IMR-90 (cell line): ENCODE measurements around the gene MYO9A. TPM values are rescaled to one million over a fixed set of nuclear protein-coding genes. Genes with fewer than 3 reads are reported as not detected.

Experiments
- ATAC-seq: fragments of 200-7000 bp; cut with Tn5 transposase; 2 replicates; pipeline ENCODE4 v1.9.1; 2020; ENCODE audit warnings: low read depth, mild to moderate bottlenecking, moderate library complexity
- BruUV-seq: library from RNA; stranded (reverse); fragments of 400-500 nt; replicated peaks from 2 replicates; lab custom pipeline; 2021; lab: Mats Ljungman, UMichigan
- CTCF ChIA-PET: fragments of 300-600 bp; formaldehyde crosslinking; extraction: SDS; loops from one replicate; lab custom pipeline; 2021; ENCODE audit warnings: antibody characterized with exemption; lab: Yijun Ruan, JAX
- POLR2A ChIA-PET: fragments of 300-600 bp; sonication (Branson Sonifier 250); formaldehyde crosslinking; loops from one replicate; lab custom pipeline; 2022; ENCODE audit warnings: antibody characterized with exemption; ENCODE audit not compliant: unreplicated experiment; lab: Charles Lee
- DNase-seq: peaks from one replicate; pipeline ENCODE4 v3.0.0; 2013
- H2AFZ ChIP-seq: replicated peaks from 2 replicates; pipeline ENCODE3; 2013; ENCODE audit warnings: low read length, mild to moderate bottlenecking; ENCODE audit not compliant: poor library complexity
- H2AK5ac ChIP-seq: 2 replicates; pipeline ENCODE4 v1.6.1; 2013; ENCODE audit warnings: low read depth, low read length, inconsistent platforms
- H2AK9ac ChIP-seq: replicated peaks from 2 replicates; pipeline ENCODE3; 2013; ENCODE audit warnings: mild to moderate bottlenecking, low read depth, low read length, moderate library complexity; ENCODE audit not compliant: poor library complexity
- H2BK120ac ChIP-seq: 2 replicates; pipeline ENCODE4 v1.6.1; 2013; ENCODE audit warnings: low read depth, low read length, inconsistent platforms
- H2BK15ac ChIP-seq: 3 replicates; pipeline ENCODE4 v1.6.1; 2013; ENCODE audit warnings: low read depth, low read length, inconsistent platforms
- H2BK20ac ChIP-seq: 2 replicates; pipeline ENCODE4 v1.6.1; 2013; ENCODE audit warnings: low read depth, mild to moderate bottlenecking, inconsistent platforms, low read length, moderate library complexity
- H2BK5ac ChIP-seq: 2 replicates; pipeline ENCODE4 v1.6.1; 2013; ENCODE audit warnings: mild to moderate bottlenecking, low read depth, low read length, inconsistent platforms; ENCODE audit not compliant: poor library complexity, severe bottlenecking
- H3K14ac ChIP-seq: replicated peaks from 2 replicates; pipeline ENCODE4 v1.6.1; 2013; ENCODE audit warnings: low read depth, low read length, inconsistent platforms
- H3K18ac ChIP-seq: 2 replicates; pipeline ENCODE4 v1.6.1; 2013; ENCODE audit warnings: low read depth, low read length, control low read depth
- H3K23ac ChIP-seq: 2 replicates; pipeline ENCODE4 v1.6.1; 2013; ENCODE audit warnings: low read depth, low read length, inconsistent platforms
- H3K27ac ChIP-seq: 2 replicates; pipeline ENCODE4 v1.5.1; 2013; ENCODE audit warnings: mild to moderate bottlenecking, control low read depth, low read length; ENCODE audit not compliant: insufficient read depth
- H3K27me3 ChIP-seq: 2 replicates; pipeline ENCODE4 v1.6.1; 2013; ENCODE audit warnings: low read length; ENCODE audit not compliant: control insufficient read depth, insufficient read depth
- H3K36me3 ChIP-seq: 2 replicates; pipeline ENCODE4 v1.6.1; 2013; ENCODE audit warnings: low read length, mixed read lengths; ENCODE audit not compliant: control insufficient read depth, insufficient read depth
- H3K4ac ChIP-seq: 2 replicates; pipeline ENCODE4 v1.6.1; 2013; ENCODE audit warnings: low read depth, low read length, inconsistent platforms
- H3K4me1 ChIP-seq: 2 replicates; pipeline ENCODE4 v1.6.1; 2013; ENCODE audit warnings: low read length, mixed read lengths; ENCODE audit not compliant: control insufficient read depth, insufficient read depth
- H3K4me2 ChIP-seq: 2 replicates; pipeline ENCODE4 v1.6.1; 2013; ENCODE audit warnings: low read depth, mild to moderate bottlenecking, control low read depth, low read length, moderate library complexity
- H3K4me3 ChIP-seq: 2 replicates; pipeline ENCODE4 v1.5.1; 2013; ENCODE audit warnings: low read depth, mild to moderate bottlenecking, control low read depth, low read length, moderate library complexity; ENCODE audit not compliant: insufficient read depth
- H3K56ac ChIP-seq: 2 replicates; pipeline ENCODE4 v1.6.1; 2013; ENCODE audit warnings: low read length, inconsistent platforms; ENCODE audit not compliant: insufficient read depth; ENCODE audit errors: extremely low read depth
- H3K79me1 ChIP-seq, 2 experiments: 2 replicates each; pipeline ENCODE4 v1.6.1; 2013; ENCODE audit warnings: low read length in 2 of 2, inconsistent platforms in 1 of 2, low read depth in 1 of 2
- H3K9ac ChIP-seq: 2 replicates; pipeline ENCODE4 v1.6.1; 2013; ENCODE audit warnings: low read depth, low read length, control low read depth
- H3K9me1 ChIP-seq: 2 replicates; pipeline ENCODE4 v1.6.1; 2013; ENCODE audit warnings: low read length, inconsistent platforms; ENCODE audit not compliant: insufficient read depth
- H3K9me3 ChIP-seq: 2 replicates; pipeline ENCODE4 v1.6.1; 2013; ENCODE audit warnings: low read length; ENCODE audit not compliant: control insufficient read depth, insufficient read depth
- H4K20me1 ChIP-seq: 2 replicates; pipeline ENCODE4 v1.6.1; 2013; ENCODE audit warnings: low read length, inconsistent platforms; ENCODE audit not compliant: insufficient read depth
- H4K5ac ChIP-seq: 2 replicates; pipeline ENCODE4 v1.6.1; 2013; ENCODE audit warnings: mild to moderate bottlenecking, low read depth, low read length, control low read depth
- H4K8ac ChIP-seq, 2 experiments: 2 replicates each; pipeline ENCODE4 v1.6.1; 2013; ENCODE audit warnings: low read depth in 2 of 2, low read length in 2 of 2, control low read depth in 1 of 2, inconsistent platforms in 1 of 2
- H4K91ac ChIP-seq: 2 replicates; pipeline ENCODE4 v1.6.1; 2013; ENCODE audit warnings: low read depth, low read length, inconsistent platforms; ENCODE audit not compliant: insufficient read depth
- BHLHE40 ChIP-seq: fragments of 150-350 bp; IDR thresholded peaks from 2 replicates; pipeline ENCODE4 v1.6.1; 2016; ENCODE audit warnings: mild to moderate bottlenecking, low read depth, low read length
- CEBPB ChIP-seq: IDR thresholded peaks from 2 replicates; pipeline ENCODE4 v1.6.1; 2012; ENCODE audit warnings: low read depth, low read length, improper control_type of control experiment
- CHD1 ChIP-seq: IDR thresholded peaks from 2 replicates; pipeline ENCODE4 v1.6.1; 2012; ENCODE audit warnings: low read depth, low read length, improper control_type of control experiment
- CTCF ChIP-seq: conservative IDR thresholded peaks from 2 replicates; pipeline ENCODE4 v1.5.1; 2012; ENCODE audit warnings: mild to moderate bottlenecking, low read depth, low read length, improper control_type of control experiment
- ELK1 ChIP-seq: fragments of 150-350 bp; IDR thresholded peaks from 2 replicates; pipeline ENCODE4 v1.6.1; 2016; ENCODE audit warnings: low read depth, mild to moderate bottlenecking, low read length, moderate library complexity, borderline replicate concordance
- FOS ChIP-seq: fragments of 150-350 bp; IDR thresholded peaks from 2 replicates; pipeline ENCODE4 v1.6.1; 2016; ENCODE audit warnings: low read depth, low read length
- MAFK ChIP-seq: IDR thresholded peaks from 2 replicates; pipeline ENCODE4 v1.6.1; 2012; ENCODE audit warnings: low read depth, low read length, improper control_type of control experiment
- MXI1 ChIP-seq: IDR thresholded peaks from 2 replicates; pipeline ENCODE4 v1.6.1; 2012; ENCODE audit warnings: low read depth, mild to moderate bottlenecking, low read length, moderate library complexity, borderline replicate concordance
- POLR2A ChIP-seq: IDR thresholded peaks from 2 replicates; pipeline ENCODE4 v1.6.1; 2012; ENCODE audit warnings: mild to moderate bottlenecking, low read depth, low read length
- RAD21 ChIP-seq: IDR thresholded peaks from 2 replicates; pipeline ENCODE4 v1.6.1; 2012; ENCODE audit warnings: low read length, improper control_type of control experiment
- RCOR1 ChIP-seq: IDR thresholded peaks from 2 replicates; pipeline ENCODE4 v1.6.1; 2012; ENCODE audit warnings: mild to moderate bottlenecking, low read length, improper control_type of control experiment; ENCODE audit not compliant: insufficient replicate concordance
- RFX5 ChIP-seq: IDR thresholded peaks from 2 replicates; pipeline ENCODE4 v1.8.0; 2012; ENCODE audit warnings: low read depth, mild to moderate bottlenecking, low read length, moderate library complexity
- SMC3 ChIP-seq: fragments of 150-350 bp; IDR thresholded peaks from 2 replicates; pipeline ENCODE4 v1.6.1; 2016; ENCODE audit warnings: low read depth, mild to moderate bottlenecking, antibody characterized with exemption, low read length, moderate library complexity
- WGBS, 2 experiments: methylation state at CpG; one replicate each; pipeline versions ENCODE4 v1.1.5 to v1.1.7; 2013; ENCODE audit warnings: missing lambda C conversion rate in 2 of 2; ENCODE audit not compliant: insufficient read length in 1 of 2; ENCODE audit errors: extremely low coverage in 2 of 2; 5-methylcytosine and 5-hydroxymethylcytosine counted together
- dilution Hi-C: fragments of 300-500 bp; cut with HindIII; formaldehyde crosslinking; loops from one replicate; pipeline ENCODE4 v1.14.3; 2018; ENCODE audit warnings: low sequenced_read_pairs; ENCODE audit not compliant: unreplicated experiment
- in situ Hi-C: fragments of 300-500 bp; cut with MboI; formaldehyde crosslinking; loops from 3 replicates; pipeline ENCODE4 v1.14.3; 2019; ENCODE audit warnings: low sequenced_read_pairs, inconsistent platforms, mixed read lengths
- intact Hi-C: fragments of 100-400 bp; cut with micrococcal nuclease; formaldehyde crosslinking; loops from 2 replicates; pipeline ENCODE4 v1.10.0; 2022
- polyA plus RNA-seq, 3 experiments: library from polyadenylated mRNA; depleted of rRNA; stranded (reverse); fragments of >200 nt; gene quantifications; 2 replicates each; pipeline ENCODE4 v1.2.3, GENCODE V29; 2012; ENCODE audit warnings: low replicate concordance in 1 of 3
- total RNA-seq: library from RNA; depleted of rRNA; stranded (reverse); fragments of >200 nt; gene quantifications from 2 replicates; pipeline ENCODE4 v1.2.3, GENCODE V29; 2012
- TF ChIP-seq, protein P1 (sequence below): fragments of 150-350 bp; IDR thresholded peaks from 2 replicates; pipeline ENCODE4 v1.6.1; 2017; ENCODE audit warnings: mild to moderate bottlenecking, antibody characterized with exemption, low read length, low read depth

MYO9A gene
- total and polyA plus RNA-seq, 2 of the 4 experiments (the other 2 are of a cell fraction), result 6.0 to 49.5 TPM

DNA sequence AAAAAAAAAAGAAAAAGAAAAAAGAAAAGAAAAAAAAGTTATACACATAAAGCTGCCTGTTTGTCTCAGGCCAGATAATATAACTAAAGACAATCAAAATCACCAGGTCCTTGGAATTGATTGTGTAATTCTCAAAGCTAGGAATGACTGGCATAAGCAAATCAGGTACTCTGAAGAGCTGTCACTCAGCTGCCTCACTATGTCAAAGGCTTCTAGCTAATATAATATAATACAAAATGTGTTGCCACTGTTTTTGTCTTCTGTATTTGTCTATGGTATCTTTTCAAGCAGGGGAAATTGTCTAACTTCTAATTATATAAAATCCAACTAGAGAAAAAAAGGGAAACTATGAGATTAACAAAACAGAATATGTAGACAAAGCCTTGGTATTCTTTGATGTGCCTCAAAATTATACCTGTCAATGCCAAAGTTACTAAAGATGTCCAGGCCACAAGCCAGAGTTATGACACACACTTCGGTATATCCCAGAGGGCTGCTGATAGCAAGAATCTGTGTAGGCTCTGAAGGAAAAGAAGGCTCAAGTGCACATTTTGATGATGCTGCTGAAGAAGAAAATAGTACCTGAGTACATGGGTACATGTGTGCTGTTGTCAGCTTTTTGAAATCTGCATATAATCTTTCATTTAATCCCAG is 344.6 kb downstream of the MYO9A start:
- ChIA-PET POLR2A (no interaction called here), CTCF (interaction anchor here (0.7 kb wide), 1 partner anchor 114 kb away, joined by 3 read pairs; no protein-coding TSS in a partner anchor)
- ATAC-seq (no peak), DNase-seq (peak; percentile 16)
- H2AK9ac ChIP-seq, result no peak overlapping the region
- no peak overlapping the region for H3K4ac ChIP-seq
- H3K27me3 ChIP-seq, result no peaks in the 10 kb centered on the region
- no peak overlapping the region for H2AK5ac ChIP-seq
- no peak overlapping the region for H3K4me2 ChIP-seq
- no peak overlapping the region for H2BK120ac ChIP-seq
- in situ Hi-C loops (no loop called here), dilution Hi-C loops (no loop called here), intact Hi-C loops (no loop called here)
- H3K23ac ChIP-seq, result no peak overlapping the region
- H4K20me1 ChIP-seq, result no peaks in the 10 kb centered on the region
- H3K9me1 ChIP-seq, result 0 out of 2 replicates have a peak, but pooled peaks cover 5% of the 10 kb centered on the region
- H3K9me3 ChIP-seq, result no peaks in the 10 kb centered on the region
- no CpG with 5 or more reads among the region's 1 CpG for WGBS, 2 experiments
- no peak overlapping the region for H2BK15ac ChIP-seq
- no TSS peak for BruUV-seq
- H2AFZ ChIP-seq, result no peak overlapping the region
- TF ChIP-seq POLR2A, result no peak
- no peak for TF ChIP-seq FOS
- TF ChIP-seq, protein P1, sequence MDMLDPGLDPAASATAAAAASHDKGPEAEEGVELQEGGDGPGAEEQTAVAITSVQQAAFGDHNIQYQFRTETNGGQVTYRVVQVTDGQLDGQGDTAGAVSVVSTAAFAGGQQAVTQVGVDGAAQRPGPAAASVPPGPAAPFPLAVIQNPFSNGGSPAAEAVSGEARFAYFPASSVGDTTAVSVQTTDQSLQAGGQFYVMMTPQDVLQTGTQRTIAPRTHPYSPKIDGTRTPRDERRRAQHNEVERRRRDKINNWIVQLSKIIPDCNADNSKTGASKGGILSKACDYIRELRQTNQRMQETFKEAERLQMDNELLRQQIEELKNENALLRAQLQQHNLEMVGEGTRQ, result no peak
- TF ChIP-seq SMC3, result no peak
- TF ChIP-seq CEBPB, result no peak
- no peak for TF ChIP-seq CTCF
- TF ChIP-seq RCOR1, result no peak
- no peak for TF ChIP-seq RFX5
- no peak for TF ChIP-seq CHD1
- TF ChIP-seq MXI1, result no peak
- TF ChIP-seq RAD21, result no peak
- TF ChIP-seq BHLHE40, result no peak
- no peak for TF ChIP-seq ELK1
- no peak for TF ChIP-seq MAFK
- H3K4me3 ChIP-seq, result no peak overlapping the region
- no peak overlapping the region for H3K27ac ChIP-seq
- H4K91ac ChIP-seq, result no peak overlapping the region
- H2BK20ac ChIP-seq, result no peak overlapping the region
- H3K18ac ChIP-seq, result no peak overlapping the region
- H2BK5ac ChIP-seq, result no peak overlapping the region
- H3K14ac ChIP-seq, result no peak overlapping the region
- H4K8ac ChIP-seq, result no peak overlapping the region
- H3K4me1 ChIP-seq, result peaks cover 5% of the 10 kb centered on the region
- H3K9ac ChIP-seq, result no peak overlapping the region
- H3K36me3 ChIP-seq, result peaks cover 24% of the 10 kb centered on the region
- no peak overlapping the region for H4K5ac ChIP-seq
- H3K79me1 ChIP-seq, result no peaks in the 10 kb centered on the region
- H3K56ac ChIP-seq, result no peak overlapping the region
